Adrenal gland (tissue), 12 donors: ENCODE results near the gene NUDT3. TPM values are rescaled to one million over a fixed set of nuclear protein-coding genes. Genes with fewer than 3 reads are reported as not detected.
A peak's percentile ranks its signal among the peaks of the same experiment; 100 is the strongest.

ENCODE experiments used
- DNase-seq, 7 donors: peaks; one replicate each; pipeline ENCODE4 v3.0.0-alpha.2; 2019 to 2020
- H3K27ac ChIP-seq, 5 donors: fragments of 200-600 bp; sonication (generic) in 4 of 5; 1 replicate in 3 of 5; 2 replicates in 2 of 5; pipeline versions ENCODE4 v1.5.1 to v1.8.0; 2016 to 2020; ENCODE audit warnings: mild to moderate bottlenecking in 1 of 5
- H3K27me3 ChIP-seq: fragments of 200-600 bp; 2 replicates; pipeline ENCODE4 v1.8.0; 2021
- H3K36me3 ChIP-seq, 2 donors: fragments of 200-600 bp; replicated peaks in 1 of 2; 1 replicate in 1 of 2; 2 replicates in 1 of 2; pipeline versions ENCODE4 v1.5.1 to v1.8.0; 2018 to 2022
- H3K4me1 ChIP-seq, 2 donors: fragments of 200-600 bp; replicated peaks in 1 of 2; 1 replicate in 1 of 2; 2 replicates in 1 of 2; pipeline versions ENCODE4 v1.5.1 to v1.8.0; 2018 to 2021
- H3K4me3 ChIP-seq, 4 donors: fragments of 200-600 bp; sonication (generic) in 3 of 4; one replicate each; pipeline ENCODE4 v1.5.1; 2016 to 2018
- H3K9me3 ChIP-seq, 3 donors: fragments of 200-600 bp; sonication (generic) in 1 of 3; replicated peaks in 1 of 3; 1 replicate in 2 of 3; 2 replicates in 1 of 3; pipeline versions ENCODE4 v1.5.1 to v1.8.0; 2016 to 2021
- CTCF ChIP-seq, 6 experiments: fragments of 450-650 bp in 4 of 6; fragments of 200-600 bp in 2 of 6; sonication (generic) in 1 of 6; IDR thresholded peaks; 1 replicate in 5 of 6; 2 replicates in 1 of 6; pipeline versions ENCODE4 v1.5.1 to v1.8.0; 2016 to 2021; ENCODE audit warnings: antibody characterized with exemption in 6 of 6, mild to moderate bottlenecking in 2 of 6, moderate library complexity in 1 of 6
- POLR2A ChIP-seq, 2 donors: fragments of 450-650 bp; IDR thresholded peaks; one replicate each; pipeline ENCODE4 v1.6.1; 2017; ENCODE audit warnings: antibody characterized with exemption in 2 of 2, mild to moderate bottlenecking in 2 of 2, moderate library complexity in 1 of 2
- WGBS, 4 donors: extraction: QIAGEN DNeasy Blood & Tissue Kit in 2 of 4; methylation state at CpG; one replicate each; pipeline versions ENCODE4 v1.1.5 to v1.1.7; 2013 to 2017; 5-methylcytosine and 5-hydroxymethylcytosine counted together
- intact Hi-C, 2 donors: fragments of 100-400 bp; cut with DNase I; formaldehyde crosslinking; loops; one replicate each; pipeline versions ENCODE4 v1.14.1 to v1.15.0; 2022 to 2023
- polyA plus RNA-seq, 3 donors: library from polyadenylated mRNA; stranded (reverse); fragments of 200-250 nt in 2 of 3; fragments of 350-450 nt in 1 of 3; fragmentation: Illumina TruSeq in 1 of 3; extraction: RNeasy Lipid Tissue Mini Kit (QIAGEN cat#74804) in 1 of 3; gene quantifications; one replicate each; pipeline ENCODE4 v1.2.3, GENCODE V29; 2013 to 2014
- total RNA-seq, 9 donors: library from RNA; depleted of rRNA in 4 of 9; stranded (reverse); fragments of >200 nt in 4 of 9; fragments of 120-200 nt in 1 of 9; fragmentation: NEBNext Ultra II Directional in 1 of 9; extraction: Animal tissue kit (Norgen Biotek cat#: 25700) in 1 of 9; gene quantifications; one replicate each; pipeline versions ENCODE4 v1.1.0 to v1.2.4, GENCODE V29; 2013 to 2023
- donor health status: healthy with polysubstance abuse.
- donor health status: Bipolar disorder and iron deficiency.
- donor health status: DM: yes; HTN: yes; CAD: no.
- donor health status: DM: no; HTN: no; CAD: no.
- donor health status: DM: no; HTN: no; CAD: no.
- donor health status: DM: yes; HTN: yes; CAD: no.

Gene NUDT3
- total and polyA plus RNA-seq, 12 donors = 18.2 to 56.3 (median 40.9) TPM

- no peaks in the 10 kb centered on the region for H3K9me3 ChIP-seq
- peak in 1 of 7 donors; percentile 1 for DNase-seq
- intact Hi-C loops = no loop called here
- H3K27me3 ChIP-seq = no peaks in the 10 kb centered on the region
- no peak overlapping the region for H3K27ac ChIP-seq
- H3K4me3 ChIP-seq = no peak overlapping the region
- 85 to 98% (median 92%) methylated on average over 3 of the region's 3 CpGs for WGBS, 4 donors
- H3K36me3 ChIP-seq = no peaks in the 10 kb centered on the region
- TF ChIP-seq CTCF (IDR thresholded peaks at IDR 0.05) (no peak), POLR2A (IDR thresholded peaks at IDR 0.05) (no peak)
- H3K4me1 ChIP-seq = peaks cover 12 to 25% of the 10 kb centered on the region in 2 donors
These were observed 153.0 kb downstream of the NUDT3 start for GRCh38 chr6:34239500-34239825.

GRCh38 chr6:34238585-34239499 lies 153.6 kb downstream of the NUDT3 start:
- Histone ChIP-seq H3K4me1 (peaks cover 5 to 19% of the 10 kb centered on the region in 2 donors), H3K4me3 (no peak overlapping the region), H3K27ac (no peak overlapping the region), H3K27me3 (no peaks in the 10 kb centered on the region), H3K36me3 (no peaks in the 10 kb centered on the region), H3K9me3 (no peaks in the 10 kb centered on the region)
- TF ChIP-seq CTCF (IDR thresholded peaks at IDR 0.05) (no peak), POLR2A (IDR thresholded peaks at IDR 0.05) (no peak)
- intact Hi-C loops = no loop called here
- peak in 1 of 7 donors; percentile 14 for DNase-seq
- 77 to 92% (median 85%) methylated on average over 14 of the region's 14 CpGs for WGBS, 4 donors

GRCh38 chr6:34237722-34238584 lies 154.5 kb downstream of the NUDT3 start:
- WGBS, 4 donors = 9 to 25% (median 13%) methylated on average over 18 to 64 of the region's 64 CpGs
- no peaks in the 10 kb centered on the region for H3K27me3 ChIP-seq
- intact Hi-C loops = no loop called here
- DNase-seq = peak in 2 of 7 donors; percentile 23 to 47
- no peaks in the 10 kb centered on the region for H3K9me3 ChIP-seq
- no peaks in the 10 kb centered on the region for H3K36me3 ChIP-seq
- H3K27ac ChIP-seq = peak overlapping the region in 2 of 5 donors; percentile 65 to 87
- TF ChIP-seq POLR2A (IDR thresholded peaks at IDR 0.05) = no peak
- TF ChIP-seq CTCF (IDR thresholded peaks at IDR 0.05) = peak in 3 of 6 experiments; percentile 4 to 26 (median 8)
- peaks cover 5 to 18% of the 10 kb centered on the region in 2 donors for H3K4me1 ChIP-seq
- peak overlapping the region in 2 of 4 donors; percentile 40 to 78 for H3K4me3 ChIP-seq

- TF ChIP-seq CTCF (IDR thresholded peaks at IDR 0.05) (no peak), POLR2A (IDR thresholded peaks at IDR 0.05) (no peak)
- peak in 2 of 7 donors; percentile 25 to 49 for DNase-seq
- WGBS, 4 donors = 0 to 1% (median 1%) methylated on average over 2 to 78 of the region's 78 CpGs; no CpG with 5 or more reads in 1 of the 4 donors
- Histone ChIP-seq H3K27me3 (no peaks in the 10 kb centered on the region), H3K9me3 (no peaks in the 10 kb centered on the region), H3K36me3 (no peaks in the 10 kb centered on the region), H3K4me3 (peak overlapping the region in 2 of 4 donors; percentile 40 to 79), H3K27ac (peak overlapping the region in 2 of 5 donors; percentile 65 to 87), H3K4me1 (peaks cover 5 to 18% of the 10 kb centered on the region in 2 donors)
- intact Hi-C loops = no loop called here
These were observed 155.2 kb downstream of the NUDT3 start for GRCh38 chr6:34237316-34237721.
